K562 (cell line): Measurements from ENCODE around the gene RASGEF1C. TPM values are rescaled to one million over a fixed set of nuclear protein-coding genes. Genes with fewer than 3 reads are reported as not detected.

ENCODE experiments used
- BRF1 ChIP-seq: IDR thresholded peaks from 3 replicates; pipeline ENCODE4 v1.6.1; 2011; ENCODE audit warnings: borderline replicate concordance, mild to moderate bottlenecking; ENCODE audit not compliant: insufficient read length; ENCODE audit errors: extremely low read depth
- CBX1 ChIP-seq: sonication (generic); IDR thresholded peaks from 2 replicates; pipeline ENCODE4 v1.6.1; 2016; ENCODE audit warnings: antibody characterized with exemption, low read depth, mild to moderate bottlenecking
- FIP1L1 ChIP-seq: fragments of 200-400 bp; formaldehyde crosslinking; IDR thresholded peaks from 2 replicates; pipeline ENCODE4 v1.6.1; 2018; ENCODE audit warnings: mild to moderate bottlenecking, low read depth, low read length; ENCODE audit not compliant: poor library complexity, severe bottlenecking
- IRF2 ChIP-seq: sonication (generic); formaldehyde crosslinking; IDR thresholded peaks from 2 replicates; pipeline ENCODE4 v1.8.1; 2022; ENCODE audit warnings: mild to moderate bottlenecking, missing genetic modification reagents
- MIER1 ChIP-seq: fragments of 450-650 bp; IDR thresholded peaks from 2 replicates; pipeline ENCODE4 v1.6.1; 2016; ENCODE audit warnings: antibody characterized with exemption, mild to moderate bottlenecking, low read depth
- MTA2 ChIP-seq: fragments of 450-650 bp; IDR thresholded peaks from 2 replicates; pipeline ENCODE4 v1.6.1; 2016; ENCODE audit warnings: low read depth
- NFIX ChIP-seq: fragments of 250-450 bp; sonication (Bioruptor Pico); IDR thresholded peaks from 2 replicates; pipeline ENCODE4 v1.4.0; 2020; ENCODE audit warnings: low read depth, mild to moderate bottlenecking, moderate library complexity
- TAF9B ChIP-seq: fragments of 450-650 bp; IDR thresholded peaks from 2 replicates; pipeline ENCODE4 v1.6.1; 2018; ENCODE audit warnings: mild to moderate bottlenecking; ENCODE audit not compliant: partially characterized antibody
- TRIM28 ChIP-seq: fragments of 450-650 bp; IDR thresholded peaks from 2 replicates; pipeline ENCODE4 v1.6.1; 2017
- ZNF133 ChIP-seq: fragments of 250-450 bp; sonication (Bioruptor Pico); IDR thresholded peaks from 2 replicates; pipeline ENCODE4 v1.4.0; 2020; ENCODE audit warnings: mild to moderate bottlenecking
- ZNF165 ChIP-seq: fragments of 250-450 bp; sonication (Bioruptor Pico); IDR thresholded peaks from 2 replicates; pipeline ENCODE4 v1.4.0; 2020; ENCODE audit warnings: borderline replicate concordance
- polyA plus RNA-seq, 8 experiments: library from polyadenylated mRNA; depleted of rRNA in 4 of 8; stranded (reverse) in 5 of 8; unstranded in 3 of 8; fragments of >200 nt; fragmentation: Nextera tagmentation in 2 of 8; fragmentation: Illumina TruSeq in 1 of 8; extraction: Ambion mirVana in 2 of 8; extraction: Trizol in 1 of 8; gene quantifications; 2 replicates each; pipeline versions ENCODE4 v1.2.1 to v1.2.3, GENCODE V29; 2011 to 2014; ENCODE audit warnings: inconsistent platforms in 1 of 8, missing spikeins in 1 of 8
- total RNA-seq, 7 experiments: library from RNA; depleted of rRNA in 6 of 7; stranded (reverse); fragments of >200 nt in 6 of 7; fragmentation: Illumina TruSeq in 2 of 7; extraction: Trizol in 2 of 7; gene quantifications; 2 replicates each; pipeline versions ENCODE4 v1.2.1 to v1.2.3, GENCODE V29; 2011 to 2021; ENCODE audit warnings: low replicate concordance in 1 of 7
- TF ChIP-seq, protein P1 (sequence below): IDR thresholded peaks from 2 replicates; pipeline ENCODE4 v1.6.1; 2016; ENCODE audit warnings: missing genetic modification characterization, missing compliant biosample characterization
- TF ChIP-seq, protein P2 (sequence below), 2 experiments: fragments of 450-650 bp in 1 of 2; IDR thresholded peaks; 2 replicates each; pipeline ENCODE4 v1.6.1; 2011 to 2017; ENCODE audit warnings: low read depth in 2 of 2, antibody characterized with exemption in 1 of 2, borderline replicate concordance in 1 of 2, low read length in 1 of 2, mild to moderate bottlenecking in 1 of 2, mixed read lengths in 1 of 2; ENCODE audit not compliant: control insufficient read depth in 1 of 2
- TF ChIP-seq, protein P3 (sequence below): fragments of 450-650 bp; IDR thresholded peaks from 2 replicates; pipeline ENCODE4 v1.6.1; 2016
- TF ChIP-seq, protein P4 (sequence below): sonication (generic); formaldehyde crosslinking; IDR thresholded peaks from 2 replicates; pipeline ENCODE4 v1.8.1; 2023; ENCODE audit warnings: mild to moderate bottlenecking, missing genetic modification reagents
- TF ChIP-seq, protein P5 (sequence below): fragments of 250-450 bp; sonication (Bioruptor Pico); IDR thresholded peaks from 2 replicates; pipeline ENCODE4 v1.4.0; 2020; ENCODE audit warnings: mild to moderate bottlenecking
- TF ChIP-seq, protein P6 (sequence below): fragments of 250-450 bp; sonication (Bioruptor Pico); IDR thresholded peaks from 2 replicates; pipeline ENCODE4 v1.9.0; 2021; ENCODE audit warnings: mild to moderate bottlenecking

Gene RASGEF1C
- total and polyA plus RNA-seq, 9 of the 15 experiments (the other 6 are each of a cell fraction or from before 2014, with no cell fraction given) = 0.04 to 1.1 (median 0.21) TPM; not detected in 4

DNA sequence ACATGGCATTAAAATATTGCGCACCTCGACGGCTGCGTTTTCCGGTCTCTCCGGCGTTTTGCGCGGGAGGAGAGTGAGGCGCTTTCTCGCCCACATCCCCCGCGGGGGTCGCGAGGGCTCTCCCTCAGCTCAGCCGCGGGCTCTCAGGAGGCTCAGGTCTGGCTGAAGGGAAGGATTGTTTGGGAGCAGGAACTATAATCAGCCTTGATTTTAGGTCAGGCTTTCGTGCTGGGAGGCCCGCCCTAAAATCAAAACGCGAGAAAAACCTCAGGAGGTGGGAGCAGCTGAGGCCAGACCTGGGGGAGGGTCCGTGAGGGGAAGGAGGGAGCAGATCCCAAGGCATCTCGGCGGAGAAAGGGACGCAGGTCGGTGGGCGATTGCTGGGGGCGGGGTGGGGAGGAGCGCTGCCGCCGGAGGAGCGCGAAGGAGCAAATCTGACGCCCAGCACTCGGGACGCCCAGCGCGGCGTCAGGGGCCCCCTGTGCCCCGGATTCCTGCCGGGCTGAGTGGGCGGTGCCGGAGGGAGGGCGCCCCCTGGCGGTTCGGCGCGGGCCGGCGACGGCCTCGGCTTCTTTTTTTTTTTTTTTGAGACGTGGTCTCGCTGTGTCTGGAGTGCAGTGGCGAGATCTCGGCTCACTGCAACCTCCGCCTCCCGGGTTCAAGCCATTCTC is 118.8 kb downstream of the RASGEF1C start (continued):
- TF ChIP-seq, protein P1, sequence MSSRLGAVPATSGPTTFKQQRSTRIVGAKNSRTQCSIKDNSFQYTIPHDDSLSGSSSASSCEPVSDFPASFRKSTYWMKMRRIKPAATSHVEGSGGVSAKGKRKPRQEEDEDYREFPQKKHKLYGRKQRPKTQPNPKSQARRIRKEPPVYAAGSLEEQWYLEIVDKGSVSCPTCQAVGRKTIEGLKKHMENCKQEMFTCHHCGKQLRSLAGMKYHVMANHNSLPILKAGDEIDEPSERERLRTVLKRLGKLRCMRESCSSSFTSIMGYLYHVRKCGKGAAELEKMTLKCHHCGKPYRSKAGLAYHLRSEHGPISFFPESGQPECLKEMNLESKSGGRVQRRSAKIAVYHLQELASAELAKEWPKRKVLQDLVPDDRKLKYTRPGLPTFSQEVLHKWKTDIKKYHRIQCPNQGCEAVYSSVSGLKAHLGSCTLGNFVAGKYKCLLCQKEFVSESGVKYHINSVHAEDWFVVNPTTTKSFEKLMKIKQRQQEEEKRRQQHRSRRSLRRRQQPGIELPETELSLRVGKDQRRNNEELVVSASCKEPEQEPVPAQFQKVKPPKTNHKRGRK (tag) = 0 out of 2 replicates have a peak, but pooled peaks have one; percentile 51
- TF ChIP-seq, protein P2, sequence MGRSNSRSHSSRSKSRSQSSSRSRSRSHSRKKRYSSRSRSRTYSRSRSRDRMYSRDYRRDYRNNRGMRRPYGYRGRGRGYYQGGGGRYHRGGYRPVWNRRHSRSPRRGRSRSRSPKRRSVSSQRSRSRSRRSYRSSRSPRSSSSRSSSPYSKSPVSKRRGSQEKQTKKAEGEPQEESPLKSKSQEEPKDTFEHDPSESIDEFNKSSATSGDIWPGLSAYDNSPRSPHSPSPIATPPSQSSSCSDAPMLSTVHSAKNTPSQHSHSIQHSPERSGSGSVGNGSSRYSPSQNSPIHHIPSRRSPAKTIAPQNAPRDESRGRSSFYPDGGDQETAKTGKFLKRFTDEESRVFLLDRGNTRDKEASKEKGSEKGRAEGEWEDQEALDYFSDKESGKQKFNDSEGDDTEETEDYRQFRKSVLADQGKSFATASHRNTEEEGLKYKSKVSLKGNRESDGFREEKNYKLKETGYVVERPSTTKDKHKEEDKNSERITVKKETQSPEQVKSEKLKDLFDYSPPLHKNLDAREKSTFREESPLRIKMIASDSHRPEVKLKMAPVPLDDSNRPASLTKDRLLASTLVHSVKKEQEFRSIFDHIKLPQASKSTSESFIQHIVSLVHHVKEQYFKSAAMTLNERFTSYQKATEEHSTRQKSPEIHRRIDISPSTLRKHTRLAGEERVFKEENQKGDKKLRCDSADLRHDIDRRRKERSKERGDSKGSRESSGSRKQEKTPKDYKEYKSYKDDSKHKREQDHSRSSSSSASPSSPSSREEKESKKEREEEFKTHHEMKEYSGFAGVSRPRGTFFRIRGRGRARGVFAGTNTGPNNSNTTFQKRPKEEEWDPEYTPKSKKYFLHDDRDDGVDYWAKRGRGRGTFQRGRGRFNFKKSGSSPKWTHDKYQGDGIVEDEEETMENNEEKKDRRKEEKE (IDR thresholded peaks at IDR 0.05; ENCODE audit: borderline replicate concordance in 1 of 2, control insufficient read depth in 1 of 2, low read depth in 2 of 2, low read length in 1 of 2) = no peak
- TF ChIP-seq IRF2 (CRISPR knock-in tag) (no peak), MIER1 (no peak), ZNF133 (CRISPR knock-in tag) (no peak), TAF9B (no peak), MTA2 (no peak), ZNF165 (CRISPR knock-in tag) (no peak), NFIX (no peak), BRF1 (no peak), TRIM28 (no peak), FIP1L1 (no peak), CBX1 (peak; percentile 72; the same call in 1 of the 2 replicates)
- TF ChIP-seq, protein P3, sequence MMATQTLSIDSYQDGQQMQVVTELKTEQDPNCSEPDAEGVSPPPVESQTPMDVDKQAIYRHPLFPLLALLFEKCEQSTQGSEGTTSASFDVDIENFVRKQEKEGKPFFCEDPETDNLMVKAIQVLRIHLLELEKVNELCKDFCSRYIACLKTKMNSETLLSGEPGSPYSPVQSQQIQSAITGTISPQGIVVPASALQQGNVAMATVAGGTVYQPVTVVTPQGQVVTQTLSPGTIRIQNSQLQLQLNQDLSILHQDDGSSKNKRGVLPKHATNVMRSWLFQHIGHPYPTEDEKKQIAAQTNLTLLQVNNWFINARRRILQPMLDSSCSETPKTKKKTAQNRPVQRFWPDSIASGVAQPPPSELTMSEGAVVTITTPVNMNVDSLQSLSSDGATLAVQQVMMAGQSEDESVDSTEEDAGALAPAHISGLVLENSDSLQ = no peak
- TF ChIP-seq, protein P4, sequence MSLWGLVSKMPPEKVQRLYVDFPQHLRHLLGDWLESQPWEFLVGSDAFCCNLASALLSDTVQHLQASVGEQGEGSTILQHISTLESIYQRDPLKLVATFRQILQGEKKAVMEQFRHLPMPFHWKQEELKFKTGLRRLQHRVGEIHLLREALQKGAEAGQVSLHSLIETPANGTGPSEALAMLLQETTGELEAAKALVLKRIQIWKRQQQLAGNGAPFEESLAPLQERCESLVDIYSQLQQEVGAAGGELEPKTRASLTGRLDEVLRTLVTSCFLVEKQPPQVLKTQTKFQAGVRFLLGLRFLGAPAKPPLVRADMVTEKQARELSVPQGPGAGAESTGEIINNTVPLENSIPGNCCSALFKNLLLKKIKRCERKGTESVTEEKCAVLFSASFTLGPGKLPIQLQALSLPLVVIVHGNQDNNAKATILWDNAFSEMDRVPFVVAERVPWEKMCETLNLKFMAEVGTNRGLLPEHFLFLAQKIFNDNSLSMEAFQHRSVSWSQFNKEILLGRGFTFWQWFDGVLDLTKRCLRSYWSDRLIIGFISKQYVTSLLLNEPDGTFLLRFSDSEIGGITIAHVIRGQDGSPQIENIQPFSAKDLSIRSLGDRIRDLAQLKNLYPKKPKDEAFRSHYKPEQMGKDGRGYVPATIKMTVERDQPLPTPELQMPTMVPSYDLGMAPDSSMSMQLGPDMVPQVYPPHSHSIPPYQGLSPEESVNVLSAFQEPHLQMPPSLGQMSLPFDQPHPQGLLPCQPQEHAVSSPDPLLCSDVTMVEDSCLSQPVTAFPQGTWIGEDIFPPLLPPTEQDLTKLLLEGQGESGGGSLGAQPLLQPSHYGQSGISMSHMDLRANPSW (CRISPR knock-in tag) = no peak
- TF ChIP-seq, protein P5, sequence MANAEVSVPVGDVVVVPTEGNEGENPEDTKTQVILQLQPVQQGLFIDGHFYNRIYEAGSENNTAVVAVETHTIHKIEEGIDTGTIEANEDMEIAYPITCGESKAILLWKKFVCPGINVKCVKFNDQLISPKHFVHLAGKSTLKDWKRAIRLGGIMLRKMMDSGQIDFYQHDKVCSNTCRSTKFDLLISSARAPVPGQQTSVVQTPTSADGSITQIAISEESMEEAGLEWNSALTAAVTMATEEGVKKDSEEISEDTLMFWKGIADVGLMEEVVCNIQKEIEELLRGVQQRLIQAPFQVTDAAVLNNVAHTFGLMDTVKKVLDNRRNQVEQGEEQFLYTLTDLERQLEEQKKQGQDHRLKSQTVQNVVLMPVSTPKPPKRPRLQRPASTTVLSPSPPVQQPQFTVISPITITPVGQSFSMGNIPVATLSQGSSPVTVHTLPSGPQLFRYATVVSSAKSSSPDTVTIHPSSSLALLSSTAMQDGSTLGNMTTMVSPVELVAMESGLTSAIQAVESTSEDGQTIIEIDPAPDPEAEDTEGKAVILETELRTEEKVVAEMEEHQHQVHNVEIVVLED (CRISPR knock-in tag) = peak; percentile 62
- TF ChIP-seq, protein P6, sequence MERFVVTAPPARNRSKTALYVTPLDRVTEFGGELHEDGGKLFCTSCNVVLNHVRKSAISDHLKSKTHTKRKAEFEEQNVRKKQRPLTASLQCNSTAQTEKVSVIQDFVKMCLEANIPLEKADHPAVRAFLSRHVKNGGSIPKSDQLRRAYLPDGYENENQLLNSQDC (CRISPR knock-in tag) = no peak
